Activated CD4-positive, alpha-beta T cell treated with anti-CD3 and anti-CD28 coated beads, Interleukin-2, amount 10 ng/mL, durations not matched to agents 24 days and 14 days (primary cell): ENCODE data around the gene SAMSN1. TPM values are rescaled to one million over a fixed set of nuclear protein-coding genes. Genes with fewer than 3 reads are reported as not detected.

Experiments used
- DNase-seq: peaks from one replicate; pipeline ENCODE4 v3.0.0; 2022
- H3K27ac Mint-ChIP-seq: one replicate; pipeline ENCODE4 v1.8.0; 2022; ENCODE audit warnings: mild to moderate bottlenecking, mixed read lengths
- H3K27me3 Mint-ChIP-seq: one replicate; pipeline ENCODE4 v1.8.0; 2022; ENCODE audit warnings: mixed read lengths
- H3K36me3 Mint-ChIP-seq: one replicate; pipeline ENCODE4 v1.8.0; 2022; ENCODE audit warnings: low read depth, mild to moderate bottlenecking, mixed read lengths
- H3K4me1 Mint-ChIP-seq: one replicate; pipeline ENCODE4 v1.8.0; 2021; ENCODE audit warnings: mixed read lengths
- H3K4me3 Mint-ChIP-seq: one replicate; pipeline ENCODE4 v1.8.0; 2022; ENCODE audit warnings: mild to moderate bottlenecking, moderate library complexity, mixed read lengths
- H3K9me3 Mint-ChIP-seq: one replicate; pipeline ENCODE4 v1.8.0; 2021; ENCODE audit warnings: mixed read lengths
- intact Hi-C: fragments of 100-400 bp; cut with micrococcal nuclease; formaldehyde crosslinking; loops from one replicate; pipeline ENCODE4 v1.15.1; 2023
- total RNA-seq: library from RNA; stranded (reverse); gene quantifications from 2 replicates; pipeline ENCODE4 v1.2.3, GENCODE V29; 2022

The SAMSN1 gene
- total RNA-seq, 1 donor from 2014 or later: 92.7 TPM

DNA sequence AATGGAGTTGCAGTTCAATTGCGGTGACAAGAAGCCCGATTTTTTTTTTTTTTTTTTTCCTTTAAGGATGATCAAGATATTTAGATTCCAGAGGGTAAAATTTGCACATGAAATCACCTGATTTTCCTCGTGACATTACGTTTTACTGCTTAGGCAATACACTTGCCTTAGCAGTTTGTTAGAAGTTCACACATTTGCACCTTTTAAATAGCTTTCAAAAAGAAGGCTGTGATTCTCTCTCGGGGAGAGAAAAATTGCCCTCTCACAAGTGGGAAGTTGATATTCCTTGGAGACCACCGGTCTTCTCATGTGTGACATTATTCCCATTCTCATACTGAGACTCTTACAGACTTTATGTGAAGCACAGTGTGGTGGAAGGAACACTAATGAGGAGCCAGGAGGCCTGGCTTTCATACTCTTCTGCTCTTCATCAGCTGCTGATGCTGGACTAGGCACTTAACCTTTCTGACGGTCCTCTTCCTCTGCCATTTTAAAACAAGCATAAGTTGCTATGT is 93.3 kb downstream of the SAMSN1 start:
- H3K27ac Mint-ChIP-seq: peak overlapping the region; percentile 87
- intact Hi-C loops: loop anchor here (2.0 to 5.0 kb wide), 4 partner anchors 34 to 286 kb away; partner anchors contain the start of gene SAMSN1
- H3K9me3 Mint-ChIP-seq: peaks cover 12% of the 10 kb centered on the region
- no peaks in the 10 kb centered on the region for H3K27me3 Mint-ChIP-seq
- DNase-seq: no peak
- H3K36me3 Mint-ChIP-seq: peaks cover 8% of the 10 kb centered on the region
- peaks cover 56% of the 10 kb centered on the region for H3K4me1 Mint-ChIP-seq
- peak overlapping the region; percentile 40 for H3K4me3 Mint-ChIP-seq

DNA sequence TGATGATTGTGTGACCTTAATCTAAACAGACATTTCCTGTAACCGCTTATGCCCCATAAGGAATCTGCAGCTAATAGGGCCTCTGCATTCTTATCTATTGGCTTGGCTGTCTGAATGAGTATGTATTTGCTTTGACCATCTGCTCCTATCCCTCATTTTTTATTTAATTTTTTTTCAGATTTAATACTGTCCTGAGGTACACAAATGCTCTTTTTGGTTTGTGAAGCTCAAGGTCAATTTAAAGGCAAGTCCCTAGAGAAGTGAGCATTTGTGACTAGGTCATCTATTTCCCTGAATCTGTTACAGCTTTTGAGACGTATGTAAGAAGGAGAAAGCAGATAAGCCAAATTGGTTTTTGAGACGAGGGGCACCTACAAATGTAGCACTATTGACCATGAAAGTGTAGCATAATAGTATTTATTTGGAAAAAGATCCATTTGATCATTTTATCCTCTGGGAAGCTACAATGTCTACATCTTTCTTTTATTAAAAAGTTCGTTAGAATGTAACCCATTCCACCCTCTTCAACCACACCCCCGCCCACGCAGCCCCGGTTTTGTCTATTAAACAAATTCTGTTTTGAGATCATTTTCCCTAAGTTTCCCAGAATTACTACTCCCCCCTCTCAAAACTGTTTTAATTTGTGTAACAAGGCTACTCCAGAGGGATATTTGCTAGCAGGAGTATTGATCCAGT is 93.9 kb downstream of the SAMSN1 start:
- H3K9me3 Mint-ChIP-seq: peaks cover 12% of the 10 kb centered on the region
- H3K27me3 Mint-ChIP-seq: no peaks in the 10 kb centered on the region
- intact Hi-C loops: loop anchor here (2.0 to 5.0 kb wide), 4 partner anchors 35 to 287 kb away; partner anchors contain the start of gene SAMSN1
- H3K27ac Mint-ChIP-seq: peak overlapping the region; percentile 87
- no peak overlapping the region for H3K4me3 Mint-ChIP-seq
- DNase-seq: no peak
- peaks cover 56% of the 10 kb centered on the region for H3K4me1 Mint-ChIP-seq
- H3K36me3 Mint-ChIP-seq: peaks cover 8% of the 10 kb centered on the region

DNA sequence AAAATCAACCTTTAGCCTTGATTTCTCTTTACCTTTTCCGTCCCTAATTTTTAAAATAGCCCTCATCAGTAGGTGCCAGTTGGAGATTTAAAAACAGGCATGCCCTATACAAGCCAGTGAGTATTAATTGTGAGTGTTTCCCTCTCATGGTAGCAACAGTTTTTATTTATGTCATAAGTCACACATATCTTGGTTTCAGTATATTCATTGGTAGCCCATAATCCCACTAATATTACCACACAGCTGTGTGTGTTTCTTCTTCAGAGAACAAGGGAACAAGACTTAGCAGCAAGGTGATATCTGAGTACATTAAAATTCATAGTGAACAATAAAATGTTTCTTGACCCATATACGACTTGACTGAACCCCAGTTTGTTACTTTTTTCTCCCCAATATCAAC is 94.6 kb downstream of the SAMSN1 start:
- no peaks in the 10 kb centered on the region for H3K27me3 Mint-ChIP-seq
- DNase-seq: no peak
- peak overlapping the region; percentile 27 for H3K27ac Mint-ChIP-seq
- peaks cover 57% of the 10 kb centered on the region for H3K4me1 Mint-ChIP-seq
- intact Hi-C loops: loop anchor here (5.0 kb wide), 1 partner anchor 96 kb away; the partner anchor contains the start of gene SAMSN1
- H3K9me3 Mint-ChIP-seq: peaks cover 7% of the 10 kb centered on the region
- H3K36me3 Mint-ChIP-seq: peaks cover 8% of the 10 kb centered on the region
- no peak overlapping the region for H3K4me3 Mint-ChIP-seq

DNA sequence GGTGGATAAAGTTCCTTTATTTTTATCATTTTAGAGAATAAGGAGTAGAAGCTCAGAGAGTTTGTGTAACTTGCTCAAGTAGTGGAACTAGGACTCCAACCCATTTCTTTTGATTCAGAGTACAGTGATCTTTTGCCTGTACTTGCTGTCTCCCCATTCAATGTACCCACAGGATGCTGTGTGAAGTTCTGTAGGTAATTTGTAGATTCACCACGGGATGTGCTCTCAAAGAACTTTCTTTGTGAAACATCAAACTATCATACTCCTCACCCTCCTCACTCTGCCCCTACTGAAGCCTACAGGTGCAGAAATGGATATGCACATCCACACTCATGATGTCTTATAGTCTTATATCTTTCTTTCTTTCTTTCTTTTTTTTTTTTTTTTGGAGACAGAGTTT is 97.3 kb downstream of the SAMSN1 start:
- peak overlapping the region; percentile 45 for H3K27ac Mint-ChIP-seq
- DNase-seq: peak; percentile 65
- H3K27me3 Mint-ChIP-seq: no peaks in the 10 kb centered on the region
- H3K4me3 Mint-ChIP-seq: no peak overlapping the region
- peaks cover 8% of the 10 kb centered on the region for H3K36me3 Mint-ChIP-seq
- intact Hi-C loops: loop anchor here (5.0 kb wide), 1 partner anchor 324 kb away; no protein-coding TSS in a partner anchor
- peaks cover 43% of the 10 kb centered on the region for H3K4me1 Mint-ChIP-seq
- peaks cover 6% of the 10 kb centered on the region for H3K9me3 Mint-ChIP-seq

DNA sequence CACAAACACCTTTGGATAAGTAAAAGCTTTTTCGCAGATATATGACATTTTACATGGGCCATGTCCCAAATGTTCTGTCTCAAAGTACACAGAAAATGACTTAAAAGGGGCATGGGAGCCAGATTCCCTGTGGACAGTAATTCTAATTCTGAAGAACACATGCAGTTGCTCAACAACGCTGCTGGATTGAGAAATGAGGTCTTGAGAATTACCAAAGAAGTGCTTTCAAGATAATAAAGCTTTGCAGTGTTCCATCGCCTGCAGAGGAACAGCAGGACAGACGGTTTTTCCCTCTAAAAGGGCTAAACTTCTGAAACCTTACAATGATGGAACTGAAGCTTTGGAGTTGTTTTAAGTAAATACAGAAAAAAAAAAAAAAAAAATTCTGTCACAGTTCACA is 107.9 kb downstream of the SAMSN1 start:
- DNase-seq: no peak
- Mint-ChIP-seq H3K4me1 (no peaks in the 10 kb centered on the region), H3K9me3 (peaks cover 5% of the 10 kb centered on the region), H3K27me3 (no peaks in the 10 kb centered on the region), H3K4me3 (no peak overlapping the region), H3K36me3 (no peaks in the 10 kb centered on the region), H3K27ac (no peak overlapping the region)
- intact Hi-C loops: no loop called here

DNA sequence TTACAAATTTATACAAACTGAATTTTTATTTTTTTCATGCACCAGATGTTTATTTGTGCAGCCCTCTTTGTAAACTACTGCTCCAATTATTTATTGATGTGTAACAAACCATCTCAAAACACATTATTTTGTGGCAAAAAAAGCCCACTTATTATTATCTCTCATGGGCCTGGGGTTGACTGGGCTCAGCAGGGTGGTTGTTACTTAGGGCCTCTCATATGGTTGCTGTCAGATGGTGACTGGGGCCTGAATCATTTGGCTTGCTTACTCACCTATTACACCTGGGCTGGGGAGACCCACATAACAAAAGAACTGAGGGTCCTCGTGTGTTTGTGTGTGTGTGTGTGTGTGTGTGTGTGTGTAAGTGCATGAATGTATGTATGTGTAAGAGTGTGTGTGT is 110.7 kb downstream of the SAMSN1 start:
- Mint-ChIP-seq H3K27me3 (peaks cover 6% of the 10 kb centered on the region), H3K36me3 (no peaks in the 10 kb centered on the region), H3K4me3 (no peak overlapping the region), H3K4me1 (no peaks in the 10 kb centered on the region), H3K9me3 (peaks cover 8% of the 10 kb centered on the region), H3K27ac (no peak overlapping the region)
- intact Hi-C loops: no loop called here
- DNase-seq: no peak

Other genes starting within 250 kb of the SAMSN1 start
- 40.9 and 41.6 TPM in 2 replicates for gene HSPA13, start 163.2 kb downstream of the SAMSN1 start, total RNA-seq